ENCODE results near the gene GFM2.
"Not testable (repeated sequence)": the region's sequence is repeated elsewhere in the genome, so short reads cannot be mapped to it uniquely, and the experiment has no call there.

The GFM2 gene, protein sequence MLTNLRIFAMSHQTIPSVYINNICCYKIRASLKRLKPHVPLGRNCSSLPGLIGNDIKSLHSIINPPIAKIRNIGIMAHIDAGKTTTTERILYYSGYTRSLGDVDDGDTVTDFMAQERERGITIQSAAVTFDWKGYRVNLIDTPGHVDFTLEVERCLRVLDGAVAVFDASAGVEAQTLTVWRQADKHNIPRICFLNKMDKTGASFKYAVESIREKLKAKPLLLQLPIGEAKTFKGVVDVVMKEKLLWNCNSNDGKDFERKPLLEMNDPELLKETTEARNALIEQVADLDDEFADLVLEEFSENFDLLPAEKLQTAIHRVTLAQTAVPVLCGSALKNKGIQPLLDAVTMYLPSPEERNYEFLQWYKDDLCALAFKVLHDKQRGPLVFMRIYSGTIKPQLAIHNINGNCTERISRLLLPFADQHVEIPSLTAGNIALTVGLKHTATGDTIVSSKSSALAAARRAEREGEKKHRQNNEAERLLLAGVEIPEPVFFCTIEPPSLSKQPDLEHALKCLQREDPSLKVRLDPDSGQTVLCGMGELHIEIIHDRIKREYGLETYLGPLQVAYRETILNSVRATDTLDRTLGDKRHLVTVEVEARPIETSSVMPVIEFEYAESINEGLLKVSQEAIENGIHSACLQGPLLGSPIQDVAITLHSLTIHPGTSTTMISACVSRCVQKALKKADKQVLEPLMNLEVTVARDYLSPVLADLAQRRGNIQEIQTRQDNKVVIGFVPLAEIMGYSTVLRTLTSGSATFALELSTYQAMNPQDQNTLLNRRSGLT

GRCh38 chr5:74766849-74767578 is at the start of gene GFM2, which contains the start of gene NSA2:
Gene GFM2 (minus strand): TSS chr5:74767117. CDS start chr5:74763742, 3,375 bp downstream.
Gene NSA2 (plus strand): TSS chr5:74767249. CDS start chr5:74767361, 112 bp downstream.
- DNase-seq (ENCODE audit: low read depth): peak; percentile 81

DNA sequence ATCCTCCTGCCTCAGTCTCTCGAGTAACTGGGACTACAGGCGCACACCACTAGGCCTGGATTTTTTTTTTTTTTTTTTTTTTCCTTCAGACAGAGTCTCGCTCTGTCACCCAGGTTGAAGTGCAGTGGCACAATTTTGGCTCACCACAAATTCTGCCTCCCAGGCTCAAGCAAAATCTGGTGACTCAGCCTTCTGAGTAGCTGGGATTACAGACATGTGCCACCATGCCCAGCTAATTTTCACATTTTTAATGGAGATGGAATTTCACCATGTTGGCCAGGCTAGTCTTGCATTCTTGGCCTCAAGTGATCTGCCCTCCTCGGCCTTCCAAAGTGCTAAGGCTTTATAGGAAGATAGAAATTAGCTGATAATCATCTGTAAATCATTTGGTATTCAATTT is 44.0 kb upstream of the GFM2 start:
- DNase-seq (ENCODE audit: low read depth): no peak

- DNase-seq (ENCODE audit: low read depth): no peak
Observed at GRCh38 chr5:74801941-74802340, 35.0 kb upstream of the GFM2 start.

- DNase-seq (ENCODE audit: low read depth): no peak
Observed at GRCh38 chr5:74801197-74801596, 34.3 kb upstream of the GFM2 start.

DNA sequence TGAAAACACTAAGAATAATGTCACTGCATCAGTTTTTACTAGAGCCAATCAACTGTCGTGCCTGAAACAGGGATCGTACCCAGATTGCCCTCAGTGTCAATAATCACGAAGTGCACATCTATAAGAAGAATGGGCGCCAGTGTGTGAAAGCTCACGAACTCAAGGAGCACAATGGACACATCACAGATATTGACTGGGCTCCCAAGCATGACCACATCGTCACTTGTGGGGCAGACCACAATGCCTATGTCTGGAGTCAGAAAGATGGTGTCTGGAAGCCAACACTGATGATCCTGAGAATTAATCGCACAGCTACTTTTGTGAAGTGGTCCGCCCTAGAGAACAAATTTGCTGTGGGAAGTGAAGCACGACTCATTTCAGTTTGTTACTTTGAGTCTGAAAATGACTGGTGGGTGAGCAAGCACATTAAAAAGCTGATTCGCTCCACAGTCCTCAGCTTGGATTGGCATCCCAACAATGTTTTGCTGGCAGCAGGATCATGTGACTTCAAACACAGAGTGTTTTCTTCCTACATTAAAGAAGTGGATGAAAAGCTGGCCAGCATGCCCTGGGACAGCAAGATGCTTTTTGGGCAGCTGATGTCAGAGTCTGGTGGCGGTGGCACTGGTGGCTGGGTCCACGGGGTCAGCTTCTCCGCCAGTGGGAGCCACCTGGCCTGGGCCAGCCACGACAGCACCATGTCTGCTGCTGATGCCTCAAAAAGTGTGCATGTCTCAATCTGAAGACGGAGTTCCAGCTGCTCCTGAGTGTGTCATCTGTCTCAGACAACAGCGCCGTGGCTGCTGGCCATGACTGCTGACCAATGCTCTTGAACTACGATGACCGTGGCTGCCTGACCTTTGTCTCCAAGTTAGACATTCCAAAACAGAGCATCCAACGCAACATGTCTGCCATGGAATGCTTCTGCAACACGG is 32.3 kb upstream of the GFM2 start:
- no peak for DNase-seq (ENCODE audit: low read depth)

DNA sequence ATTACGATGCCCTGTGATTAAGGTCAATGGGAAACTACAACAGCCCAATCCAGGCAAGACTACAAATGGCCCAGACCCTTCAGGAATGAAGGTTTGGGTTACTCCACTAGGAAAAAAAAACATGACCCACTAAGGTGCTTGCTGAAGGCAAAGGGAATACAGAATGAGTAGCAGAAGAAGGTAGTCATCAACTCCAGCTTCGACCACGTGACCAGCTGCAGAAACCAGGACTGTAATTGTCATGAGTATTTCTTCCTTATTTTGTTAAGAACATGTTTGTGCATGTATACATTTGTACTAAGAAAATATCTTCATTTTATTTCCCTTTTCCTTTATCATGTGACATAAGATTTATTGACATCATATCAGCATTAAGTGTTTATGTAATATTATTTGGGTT is 24.8 kb upstream of the GFM2 start:
- not testable (repeated sequence) for DNase-seq (ENCODE audit: low read depth)

DNA sequence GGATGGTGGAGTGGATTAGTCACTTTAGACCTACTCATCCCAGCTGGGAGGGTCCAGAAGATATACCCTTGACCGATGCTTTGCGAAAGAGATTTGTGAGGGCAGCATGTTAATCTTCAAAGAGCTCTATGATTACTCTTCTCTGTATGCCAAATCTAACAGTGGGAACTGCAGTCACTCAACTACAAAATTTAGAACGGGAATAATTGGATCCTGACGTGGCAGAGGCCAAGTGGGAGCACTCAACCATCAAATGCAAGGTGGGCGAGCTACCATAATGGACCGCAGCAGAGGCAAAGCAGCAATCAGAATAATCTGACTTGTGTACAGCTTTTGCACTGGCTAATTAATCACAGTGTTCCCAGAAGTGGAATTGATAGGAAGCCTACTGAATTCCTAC is 20.5 kb upstream of the GFM2 start:
- DNase-seq (ENCODE audit: low read depth): no peak

- DNase-seq (ENCODE audit: low read depth): no peak
Observed at GRCh38 chr5:74786851-74787250, 19.9 kb upstream of the GFM2 start.

DNA sequence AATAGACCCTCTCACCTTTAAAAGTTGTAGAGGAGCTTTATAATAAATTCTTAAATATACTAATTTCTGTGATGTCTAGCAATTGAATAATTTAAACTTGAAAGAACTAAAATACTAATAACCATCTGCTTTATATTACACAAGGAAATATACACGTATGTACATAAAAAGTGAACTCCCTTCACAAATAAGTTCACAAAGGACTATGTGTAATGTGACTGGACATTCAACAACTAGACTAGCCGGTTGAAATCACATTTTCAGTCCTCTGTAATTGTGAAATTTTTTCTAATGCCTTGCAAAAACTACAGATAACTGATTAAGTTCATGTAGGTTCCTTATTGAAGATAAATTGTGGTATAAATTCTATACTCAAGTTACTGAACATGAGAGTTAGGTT is 11.7 kb upstream of the GFM2 start:
- no peak for DNase-seq (ENCODE audit: low read depth)

GRCh38 chr5:74772359-74772758 is 5.4 kb upstream of the GFM2 start:
- no peak for DNase-seq (ENCODE audit: low read depth)

DNA sequence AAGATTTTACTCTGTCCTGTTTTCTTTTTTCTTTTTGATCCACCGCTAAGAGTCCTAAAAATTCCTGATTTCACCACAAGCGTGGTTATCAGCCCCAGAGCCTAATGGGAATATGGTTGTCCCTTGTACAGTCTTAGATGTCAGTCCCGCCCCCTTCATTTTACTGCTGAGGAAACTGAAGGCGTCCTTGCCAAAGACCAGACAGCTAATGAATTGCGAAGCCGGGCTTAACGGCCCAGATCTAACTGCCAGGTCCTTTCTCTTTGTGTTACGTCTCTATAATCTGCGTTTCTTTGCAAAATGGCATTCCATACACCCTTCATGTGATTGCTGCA is 629 bp upstream of the GFM2 start:
- no peak for DNase-seq (ENCODE audit: low read depth)

DNA sequence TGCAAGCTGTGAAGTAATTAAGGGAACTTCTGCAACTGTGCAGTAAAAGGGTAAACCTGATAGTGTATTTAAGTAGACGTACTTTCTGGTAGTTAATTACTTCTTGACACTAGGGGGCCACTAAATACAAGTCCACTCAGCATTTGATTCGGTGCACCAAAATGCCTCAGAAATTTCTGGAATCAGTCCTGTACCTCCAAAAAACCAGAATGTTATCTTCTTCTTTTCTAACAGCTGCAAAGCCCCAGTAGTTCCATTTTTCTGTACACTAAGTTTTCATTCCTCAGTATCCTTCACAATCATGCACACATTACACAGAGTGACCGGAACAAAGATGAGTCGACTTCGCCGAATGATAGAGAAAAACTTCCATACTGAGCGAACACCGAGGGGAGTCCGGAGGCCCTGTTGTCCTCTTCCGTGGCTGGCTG is 484 bp downstream of the GFM2 start:
- DNase-seq (ENCODE audit: low read depth): no peak

DNA sequence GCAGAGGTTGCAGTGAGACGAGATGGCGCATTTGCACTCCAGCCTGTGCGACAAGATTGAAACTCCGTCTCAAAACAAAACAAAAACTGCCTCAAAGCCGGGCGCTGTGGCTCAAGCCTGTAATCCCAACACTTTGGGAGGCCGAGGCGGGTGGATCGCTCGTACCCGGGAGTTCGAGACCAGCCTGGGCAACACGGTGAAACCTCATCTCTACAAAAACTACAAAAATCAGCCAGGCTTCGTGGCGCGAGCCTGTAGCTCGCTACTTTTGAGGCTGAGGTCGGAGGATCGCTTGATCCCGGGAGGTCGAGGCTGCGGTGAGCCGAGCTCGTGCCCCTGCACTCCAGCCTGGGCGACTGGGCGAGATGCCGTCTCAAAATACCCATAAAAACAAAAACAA is 988 bp downstream of the GFM2 start:
- DNase-seq (ENCODE audit: low read depth): no peak

- no peak for DNase-seq (ENCODE audit: low read depth)
Observed at GRCh38 chr5:74765201-74765600, 1.7 kb downstream of the GFM2 start.

GRCh38 chr5:74763504-74763903 is 3.4 kb downstream of the GFM2 start:
- DNase-seq (ENCODE audit: low read depth): no peak

GRCh38 chr5:74762599-74762998 is 4.3 kb downstream of the GFM2 start:
- DNase-seq (ENCODE audit: low read depth): peak; percentile 97

DNA sequence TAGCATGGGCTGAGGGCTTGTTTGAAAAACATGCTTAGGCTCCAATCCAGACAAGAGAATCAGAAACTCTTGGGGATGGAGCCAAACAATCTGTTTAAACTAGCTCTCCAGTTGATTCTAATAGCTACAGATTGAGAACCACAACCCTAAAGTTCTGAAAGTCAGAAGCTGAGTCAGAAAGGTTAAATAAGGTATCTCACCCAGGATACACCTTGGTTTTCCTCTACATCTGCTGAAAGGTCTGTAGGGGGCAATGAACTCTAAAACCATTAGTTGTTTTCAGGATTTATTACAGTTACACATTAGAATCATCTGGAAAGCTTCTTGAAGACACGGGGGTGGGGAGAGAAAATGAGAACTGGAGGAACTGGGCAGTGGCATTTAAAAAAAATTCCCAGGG is 5.7 kb downstream of the GFM2 start:
- DNase-seq (ENCODE audit: low read depth): no peak

GRCh38 chr5:74748742-74749141 is 18.2 kb downstream of the GFM2 start:
- not testable (repeated sequence) for DNase-seq (ENCODE audit: low read depth)

DNA sequence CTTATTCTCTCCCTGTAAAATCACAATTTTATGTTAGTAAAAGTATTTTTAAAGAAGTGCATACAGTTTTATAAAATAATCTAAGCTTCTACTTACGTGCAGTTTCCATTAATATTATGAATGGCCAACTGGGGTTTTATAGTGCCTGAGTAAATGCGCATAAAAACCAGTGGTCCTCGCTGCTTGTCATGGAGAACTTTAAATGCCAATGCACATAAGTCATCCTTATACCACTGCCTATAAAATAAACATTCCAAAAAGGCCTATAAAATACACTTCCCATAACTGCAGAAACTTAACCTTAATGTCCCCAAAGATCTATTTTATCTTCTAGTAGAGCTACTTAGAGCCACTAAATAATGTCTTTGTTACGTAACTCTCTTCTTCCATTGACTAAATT is 28.5 kb downstream of the GFM2 start:
- DNase-seq (ENCODE audit: low read depth): no peak

DNA sequence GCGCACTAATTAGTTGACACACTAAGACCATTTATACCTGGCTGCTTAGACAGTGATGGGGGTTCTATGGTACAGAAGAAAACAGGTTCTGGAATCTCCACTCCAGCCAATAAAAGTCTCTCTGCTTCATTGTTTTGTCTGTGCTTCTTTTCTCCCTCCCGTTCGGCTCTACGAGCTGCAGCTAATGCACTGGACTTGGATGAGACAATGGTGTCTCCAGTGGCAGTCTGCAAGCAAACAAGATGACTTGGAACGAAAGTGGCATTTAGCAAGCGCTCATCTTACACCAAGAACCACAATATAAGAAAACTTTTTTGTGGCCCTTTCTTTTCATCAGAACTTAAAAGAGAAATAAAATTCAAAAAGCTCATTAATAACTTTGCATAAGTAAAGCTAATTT is 30.2 kb downstream of the GFM2 start:
- DNase-seq (ENCODE audit: low read depth): no peak

DNA sequence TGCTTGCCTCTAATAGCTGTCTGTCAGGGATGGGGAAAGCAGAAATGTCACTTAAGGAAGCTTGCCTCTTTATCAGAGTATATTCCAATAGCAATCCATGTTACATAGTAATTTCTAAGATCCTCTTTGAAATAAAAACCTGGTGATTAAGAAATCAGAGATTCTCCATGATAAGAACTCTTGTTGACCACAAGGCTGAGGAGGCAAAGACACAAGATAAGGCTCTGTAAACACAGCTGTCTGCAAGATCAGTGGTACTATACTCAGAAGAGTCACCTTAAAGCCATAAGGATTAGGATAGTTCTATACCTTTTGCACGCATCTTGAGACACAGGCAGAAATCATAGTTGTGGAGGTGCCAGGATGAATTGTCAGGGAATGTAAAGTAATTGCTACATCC is 41.6 kb downstream of the GFM2 start:
- no peak for DNase-seq (ENCODE audit: low read depth)

- no peak for DNase-seq (ENCODE audit: low read depth)
Observed at GRCh38 chr5:74722271-74722670, 44.6 kb downstream of the GFM2 start.
